ENCODE data around the gene TAS2R39. TPM values are rescaled to one million over a fixed set of nuclear protein-coding genes. Genes with fewer than 3 reads are reported as not detected.
A peak's percentile ranks its signal among the peaks of the same experiment; 100 is the strongest.
"Not testable (repeated sequence)": the region's sequence is repeated elsewhere in the genome, so short reads cannot be mapped to it uniquely, and the experiment has no call there.

Gene TAS2R39
- total RNA-seq, 2 experiments from 2014 or later, result not detected

- no peak overlapping the region for H3K27ac Mint-ChIP-seq
- peaks cover 10% of the 10 kb centered on the region for H3K27me3 Mint-ChIP-seq
- H3K4me3 Mint-ChIP-seq, result no peak overlapping the region
- TF ChIP-seq CTCF (IDR thresholded peaks at IDR 0.05), result no peak
- H3K36me3 Mint-ChIP-seq (ENCODE audit: low read depth), result no peaks in the 10 kb centered on the region
- H3K4me1 Mint-ChIP-seq (ENCODE audit: low read depth), result peaks cover 14% of the 10 kb centered on the region
- H3K9me3 Mint-ChIP-seq, result no peaks in the 10 kb centered on the region
- ChIA-PET CTCF (interaction anchor here (1.1 to 5.4 kb wide), 3 partner anchors 13 to 199 kb away, joined by 3 to 41 read pairs (median 7); no protein-coding TSS in a partner anchor), POLR2A (no interaction called here)
- intact Hi-C loops (cut with micrococcal nuclease), result no loop called here
- no peak for ATAC-seq
- no peak for DNase-seq
Measured at GRCh38 chr7:143202161-143202560, 18.9 kb downstream of the TAS2R39 start.

GRCh38 chr7:143203386-143203785, 20.2 kb downstream of the TAS2R39 start:
- TF ChIP-seq CTCF (IDR thresholded peaks at IDR 0.05), result no peak
- intact Hi-C loops (cut with micrococcal nuclease), result no loop called here
- POLR2A ChIA-PET, result no interaction called here
- H3K27ac Mint-ChIP-seq, result no peak overlapping the region
- H3K9me3 Mint-ChIP-seq, result no peaks in the 10 kb centered on the region
- no peak for DNase-seq
- H3K27me3 Mint-ChIP-seq, result peaks cover 10% of the 10 kb centered on the region
- no peak for ATAC-seq
- CTCF ChIA-PET, result interaction anchor here (0.7 to 5.4 kb wide), 5 partner anchors 11 to 200 kb away, joined by 3 to 41 read pairs (median 7); partner anchors contain the start of gene TAS2R40
- no peak overlapping the region for H3K4me3 Mint-ChIP-seq
- H3K36me3 Mint-ChIP-seq (ENCODE audit: low read depth), result no peaks in the 10 kb centered on the region
- peaks cover 14% of the 10 kb centered on the region for H3K4me1 Mint-ChIP-seq (ENCODE audit: low read depth)

GRCh38 chr7:143205560-143206293, 22.5 kb downstream of the TAS2R39 start:
- intact Hi-C loops (cut with micrococcal nuclease), result no loop called here
- no peak for TF ChIP-seq CTCF (IDR thresholded peaks at IDR 0.05)
- Mint-ChIP-seq H3K27ac (no peak overlapping the region), H3K36me3 (ENCODE audit: low read depth) (no peaks in the 10 kb centered on the region), H3K4me3 (no peak overlapping the region), H3K27me3 (peaks cover 7% of the 10 kb centered on the region), H3K4me1 (ENCODE audit: low read depth) (peaks cover 14% of the 10 kb centered on the region), H3K9me3 (no peaks in the 10 kb centered on the region)
- ChIA-PET CTCF (interaction anchor here (1.0 to 5.4 kb wide), 2 partner anchors 9 to 26 kb away, joined by 3 to 41 read pairs; no protein-coding TSS in a partner anchor), POLR2A (no interaction called here)
- DNase-seq, result peak; percentile 37
- ATAC-seq, result peak; percentile 65

GRCh38 chr7:143210541-143210940, 27.3 kb downstream of the TAS2R39 start:
- H3K4me3 Mint-ChIP-seq, result no peak overlapping the region
- intact Hi-C loops (cut with micrococcal nuclease), result loop anchor here (10.0 kb wide), 1 partner anchor 336 kb away; no protein-coding TSS in a partner anchor
- no peak for DNase-seq
- no peak for TF ChIP-seq CTCF (IDR thresholded peaks at IDR 0.05)
- ChIA-PET CTCF (no interaction called here), POLR2A (no interaction called here)
- H3K4me1 Mint-ChIP-seq (ENCODE audit: low read depth), result peaks cover 8% of the 10 kb centered on the region
- ATAC-seq, result no peak
- no peak overlapping the region for H3K27ac Mint-ChIP-seq
- no peaks in the 10 kb centered on the region for H3K27me3 Mint-ChIP-seq
- H3K36me3 Mint-ChIP-seq (ENCODE audit: low read depth), result no peaks in the 10 kb centered on the region
- H3K9me3 Mint-ChIP-seq, result no peaks in the 10 kb centered on the region

GRCh38 chr7:143213478-143213877, 30.3 kb downstream of the TAS2R39 start:
- intact Hi-C loops (cut with micrococcal nuclease), result loop anchor here (10.0 kb wide), 1 partner anchor 339 kb away; no protein-coding TSS in a partner anchor
- H3K27ac Mint-ChIP-seq, result not testable (repeated sequence)
- CTCF ChIA-PET, result interaction anchor here (1.1 to 11.2 kb wide), 7 partner anchors 23 to 403 kb away, joined by 4 to 380 read pairs (median 10); partner anchors contain the start of gene TAS2R39

More at GRCh38 chr7:143213478-143213877, 30.3 kb downstream of the TAS2R39 start:
- POLR2A ChIA-PET; H3K9me3 Mint-ChIP-seq; H3K36me3 Mint-ChIP-seq (ENCODE audit: low read depth); H3K27me3 Mint-ChIP-seq; H3K4me1 Mint-ChIP-seq (ENCODE audit: low read depth); H3K4me3 Mint-ChIP-seq; DNase-seq; ATAC-seq: not testable (repeated sequence)

Measured in activated CD8-positive, alpha-beta T cell treated with anti-CD3 and anti-CD28 coated beads for 36 hours (primary cell).